Measurements from ENCODE around the gene C15orf61. TPM values are rescaled to one million over a fixed set of nuclear protein-coding genes. Genes with fewer than 3 reads are reported as not detected.

C15orf61 gene
- polyA plus RNA-seq, 1 experiment, result 2.3 TPM

DNA sequence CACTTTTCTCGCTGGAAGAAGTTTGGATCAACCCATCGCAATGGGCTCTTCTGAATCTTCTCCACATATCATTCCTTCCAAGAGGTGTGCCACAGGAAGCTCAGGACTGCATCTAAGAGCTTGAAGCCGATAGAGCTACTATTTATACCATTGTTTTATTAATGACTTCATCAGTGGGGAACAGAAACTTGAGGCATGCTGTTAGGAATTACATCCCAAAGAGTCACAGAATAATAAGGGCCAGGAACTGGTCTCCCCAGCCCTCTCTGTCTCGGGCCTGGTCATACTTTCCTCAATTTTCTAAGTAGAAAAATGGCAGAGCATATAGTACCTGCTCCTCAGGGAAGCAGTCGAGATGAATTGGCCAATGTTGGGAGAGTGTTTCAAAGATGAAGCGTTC is 16.9 kb upstream of the C15orf61 start:
- ChIA-PET CTCF (interaction anchor here (1.3 to 3.6 kb wide), 4 partner anchors 46 to 332 kb away, joined by 3 to 15 read pairs (median 4); no protein-coding TSS in a partner anchor), POLR2A (no interaction called here)
- H3K36me3 ChIP-seq (ENCODE audit: control insufficient read depth, insufficient read depth, low read length), result no peaks in the 10 kb centered on the region
- H3K4me3 ChIP-seq (ENCODE audit: low read depth, low read length), result no peak overlapping the region
- no peak for DNase-seq (ENCODE audit: low read depth)
- H3K27me3 ChIP-seq (ENCODE audit: control insufficient read depth, insufficient read depth, low read length), result no peaks in the 10 kb centered on the region
- TF ChIP-seq, protein P1, sequence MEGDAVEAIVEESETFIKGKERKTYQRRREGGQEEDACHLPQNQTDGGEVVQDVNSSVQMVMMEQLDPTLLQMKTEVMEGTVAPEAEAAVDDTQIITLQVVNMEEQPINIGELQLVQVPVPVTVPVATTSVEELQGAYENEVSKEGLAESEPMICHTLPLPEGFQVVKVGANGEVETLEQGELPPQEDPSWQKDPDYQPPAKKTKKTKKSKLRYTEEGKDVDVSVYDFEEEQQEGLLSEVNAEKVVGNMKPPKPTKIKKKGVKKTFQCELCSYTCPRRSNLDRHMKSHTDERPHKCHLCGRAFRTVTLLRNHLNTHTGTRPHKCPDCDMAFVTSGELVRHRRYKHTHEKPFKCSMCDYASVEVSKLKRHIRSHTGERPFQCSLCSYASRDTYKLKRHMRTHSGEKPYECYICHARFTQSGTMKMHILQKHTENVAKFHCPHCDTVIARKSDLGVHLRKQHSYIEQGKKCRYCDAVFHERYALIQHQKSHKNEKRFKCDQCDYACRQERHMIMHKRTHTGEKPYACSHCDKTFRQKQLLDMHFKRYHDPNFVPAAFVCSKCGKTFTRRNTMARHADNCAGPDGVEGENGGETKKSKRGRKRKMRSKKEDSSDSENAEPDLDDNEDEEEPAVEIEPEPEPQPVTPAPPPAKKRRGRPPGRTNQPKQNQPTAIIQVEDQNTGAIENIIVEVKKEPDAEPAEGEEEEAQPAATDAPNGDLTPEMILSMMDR (IDR thresholded peaks at IDR 0.05; ENCODE audit: insufficient read depth, low read depth, low read length), result no peak

DNA sequence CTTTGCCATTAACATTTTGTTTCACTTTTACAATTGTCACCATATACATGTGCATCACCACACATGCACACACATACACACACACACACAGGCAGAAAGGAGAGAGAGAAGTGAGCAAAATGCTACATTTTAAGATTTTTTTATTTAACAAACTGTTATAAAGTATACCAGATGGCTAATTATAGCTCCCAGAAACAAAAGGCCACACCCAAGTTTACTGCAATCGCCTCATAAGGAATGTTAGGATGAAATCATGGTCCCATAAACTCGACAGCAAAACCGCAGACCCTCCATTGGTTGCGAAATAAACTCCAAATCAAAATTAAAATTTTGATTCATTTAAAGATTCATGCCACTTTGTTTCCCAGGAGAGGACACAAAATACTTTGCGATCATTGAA is 16.1 kb upstream of the C15orf61 start:
- peak; percentile 63 for DNase-seq (ENCODE audit: low read depth)
- CTCF ChIA-PET, result interaction anchor here (1.3 kb wide), 1 partner anchor 331 kb away, joined by 5 read pairs; no protein-coding TSS in a partner anchor
- H3K36me3 ChIP-seq (ENCODE audit: control insufficient read depth, insufficient read depth, low read length), result no peaks in the 10 kb centered on the region
- H3K4me3 ChIP-seq (ENCODE audit: low read depth, low read length), result no peak overlapping the region
- TF ChIP-seq, protein P1 (IDR thresholded peaks at IDR 0.05; ENCODE audit: insufficient read depth, low read depth, low read length), result no peak
- no peaks in the 10 kb centered on the region for H3K27me3 ChIP-seq (ENCODE audit: control insufficient read depth, insufficient read depth, low read length)
- POLR2A ChIA-PET, result no interaction called here

DNA sequence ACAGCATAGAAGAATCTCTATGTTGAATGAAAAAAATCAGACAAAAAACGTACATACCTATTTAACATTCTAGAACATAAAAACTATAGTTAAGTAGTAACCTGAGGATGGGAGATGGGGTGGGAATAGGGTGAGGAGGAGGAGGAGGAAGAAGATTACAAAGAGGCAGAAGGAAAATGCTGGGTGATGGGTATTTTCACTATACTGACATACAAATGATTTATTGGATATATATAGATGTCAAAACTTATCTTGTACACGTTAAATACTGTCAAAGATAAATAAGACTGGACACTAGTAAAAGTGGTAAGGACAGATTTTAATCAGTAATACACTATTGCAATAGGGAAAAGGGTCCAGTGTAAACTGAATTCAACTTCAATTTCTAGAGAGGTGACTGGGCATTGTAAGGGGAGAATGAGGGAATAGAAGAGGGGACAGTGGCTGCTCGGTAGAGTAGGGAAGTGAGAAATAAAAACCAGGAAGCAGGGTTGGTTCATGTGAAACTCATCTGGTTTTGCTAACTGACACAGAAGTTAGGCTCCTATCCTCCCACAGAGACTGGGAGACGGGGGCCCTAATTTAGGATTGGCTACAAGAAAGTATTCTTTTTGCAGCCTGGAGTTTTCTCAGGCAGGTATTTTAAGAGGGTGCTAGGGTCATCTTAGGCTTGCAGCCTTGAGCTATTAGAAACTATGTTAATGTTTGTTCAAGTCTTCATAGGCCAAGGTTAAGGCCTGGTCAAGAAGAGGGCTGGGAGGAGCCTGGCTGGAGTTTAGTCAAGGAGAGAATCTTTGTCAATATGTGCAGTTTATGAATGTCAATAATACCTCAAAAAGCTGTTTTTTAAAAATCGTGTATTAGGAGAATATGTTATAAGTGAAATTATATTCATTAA is 15.0 kb upstream of the C15orf61 start:
- CTCF ChIA-PET, result interaction anchor here (2.3 kb wide), 1 partner anchor 330 kb away, joined by 5 read pairs; no protein-coding TSS in a partner anchor
- POLR2A ChIA-PET, result no interaction called here
- DNase-seq (ENCODE audit: low read depth), result no peak

DNA sequence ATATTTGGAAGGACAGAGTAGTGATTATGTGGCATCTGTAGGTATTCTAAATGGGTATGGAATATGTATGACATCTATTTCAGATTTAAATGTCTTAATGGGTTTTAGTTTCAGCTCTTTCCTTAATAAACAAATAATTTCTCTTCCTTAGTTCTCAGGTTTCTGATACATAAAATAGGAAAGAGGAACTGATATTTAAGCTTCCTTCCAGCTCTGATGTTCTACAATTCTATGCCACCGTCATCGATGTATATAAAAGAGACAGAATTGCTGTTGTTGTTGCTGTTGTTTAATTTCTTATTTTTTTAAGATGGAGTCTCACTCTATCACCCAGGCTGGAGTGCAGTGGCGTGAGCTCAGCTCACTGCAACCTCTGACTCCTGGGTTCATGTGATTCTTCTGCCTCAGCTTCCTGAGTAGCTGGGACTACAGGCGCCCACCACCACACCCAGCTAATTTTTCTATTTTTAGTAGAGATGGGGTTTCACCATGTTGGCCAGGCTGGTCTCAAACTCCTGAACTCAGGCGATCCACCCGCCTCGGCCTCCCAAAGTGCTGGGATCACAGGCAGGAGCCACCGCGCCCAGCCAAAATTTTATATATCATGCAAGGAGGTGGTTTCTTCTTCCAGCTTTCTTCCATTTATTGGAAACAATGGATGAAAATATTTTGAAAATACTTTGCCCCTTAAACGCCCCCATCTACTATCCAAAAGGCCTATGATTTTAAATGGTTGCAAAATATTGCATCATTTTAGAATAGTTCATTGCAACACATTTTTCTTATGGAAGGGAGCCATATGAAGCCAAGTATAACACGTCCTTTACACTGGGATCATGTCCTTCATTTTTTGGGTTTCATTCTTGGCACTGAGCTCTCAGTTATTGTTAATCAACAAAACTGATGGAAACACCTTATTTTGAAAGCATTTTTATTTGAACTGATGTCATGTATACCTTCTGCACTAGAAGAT is 13.9 kb upstream of the C15orf61 start:
- ChIA-PET POLR2A (no interaction called here), CTCF (interaction anchor here (1.2 to 2.3 kb wide), 2 partner anchors 49 to 329 kb away, joined by 3 to 5 read pairs; no protein-coding TSS in a partner anchor)
- H3K27me3 ChIP-seq (ENCODE audit: control insufficient read depth, insufficient read depth, low read length), result no peaks in the 10 kb centered on the region
- no peak for DNase-seq (ENCODE audit: low read depth)
- no peaks in the 10 kb centered on the region for H3K36me3 ChIP-seq (ENCODE audit: control insufficient read depth, insufficient read depth, low read length)
- TF ChIP-seq, protein P1 (IDR thresholded peaks at IDR 0.05; ENCODE audit: insufficient read depth, low read depth, low read length), result no peak
- no peak overlapping the region for H3K4me3 ChIP-seq (ENCODE audit: low read depth, low read length)

More for the DNA sequence above, 15.0 kb upstream of the C15orf61 start:
- Histone ChIP-seq H3K4me3 (ENCODE audit: low read depth, low read length) (no peak overlapping the region), H3K27me3 (ENCODE audit: control insufficient read depth, insufficient read depth, low read length) (no peaks in the 10 kb centered on the region), H3K36me3 (ENCODE audit: control insufficient read depth, insufficient read depth, low read length) (no peaks in the 10 kb centered on the region)
- TF ChIP-seq, protein P1 (IDR thresholded peaks at IDR 0.05; ENCODE audit: insufficient read depth, low read depth, low read length), result no peak
